Lower lobe of right lung (tissue), 2 donors: ENCODE results near the gene DCUN1D3. TPM values are rescaled to one million over a fixed set of nuclear protein-coding genes. Genes with fewer than 3 reads are reported as not detected.
A peak's percentile ranks its signal among the peaks of the same experiment; 100 is the strongest.

Experiments used
- ATAC-seq, 2 donors: fragments of 200-7000 bp; cut with Tn5 transposase; one replicate each; pipeline ENCODE4 v1.9.1; 2020 to 2022; ENCODE audit warnings: mild to moderate bottlenecking in 2 of 2, moderate library complexity in 2 of 2
- DNase-seq: peaks from one replicate; pipeline ENCODE4 v3.0.0-alpha.2; 2020
- H3K27ac ChIP-seq: fragments of 200-600 bp; one replicate; pipeline ENCODE4 v1.8.0; 2022
- H3K27me3 ChIP-seq: fragments of 200-600 bp; one replicate; pipeline ENCODE4 v1.8.0; 2022; ENCODE audit warnings: low read depth
- H3K36me3 ChIP-seq: fragments of 200-600 bp; one replicate; pipeline ENCODE4 v1.8.0; 2022; ENCODE audit warnings: mild to moderate bottlenecking
- H3K4me1 ChIP-seq: fragments of 200-600 bp; one replicate; pipeline ENCODE4 v1.8.0; 2022
- H3K4me3 ChIP-seq: fragments of 200-600 bp; one replicate; pipeline ENCODE4 v1.8.0; 2022; ENCODE audit warnings: mild to moderate bottlenecking
- H3K9me3 ChIP-seq: fragments of 200-600 bp; one replicate; pipeline ENCODE4 v1.8.0; 2022
- CTCF ChIP-seq: fragments of 200-600 bp; IDR thresholded peaks from one replicate; pipeline ENCODE4 v1.8.0; 2022; ENCODE audit warnings: antibody characterized with exemption, mild to moderate bottlenecking
- intact Hi-C: fragments of 100-400 bp; cut with DNase I; formaldehyde crosslinking; loops from one replicate; pipeline ENCODE4 v1.11.0; 2022
- total RNA-seq: library from RNA; stranded (reverse); fragmentation: NEBNext Ultra II Directional; extraction: Animal tissue kit (Norgen Biotek cat#: 25700); gene quantifications from one replicate; pipeline ENCODE4 v1.2.1, GENCODE V29; 2021
- donor health status: DM: no; HTN: yes; CAD: no; lungs with severe emphysema.

DCUN1D3 gene
- total RNA-seq, 1 donor from 2014 or later, result 20.7 TPM

GRCh38 chr16:20886320-20886719 is 13.8 kb downstream of the DCUN1D3 start:
- TF ChIP-seq CTCF, result no peak
- no peak for DNase-seq
- Histone ChIP-seq H3K4me1 (peaks cover 57% of the 10 kb centered on the region), H3K9me3 (no peaks in the 10 kb centered on the region), H3K36me3 (no peaks in the 10 kb centered on the region), H3K4me3 (no peak overlapping the region), H3K27me3 (no peaks in the 10 kb centered on the region), H3K27ac (no peak overlapping the region)
- ATAC-seq, result no peak
- intact Hi-C loops, result no loop called here

DNA sequence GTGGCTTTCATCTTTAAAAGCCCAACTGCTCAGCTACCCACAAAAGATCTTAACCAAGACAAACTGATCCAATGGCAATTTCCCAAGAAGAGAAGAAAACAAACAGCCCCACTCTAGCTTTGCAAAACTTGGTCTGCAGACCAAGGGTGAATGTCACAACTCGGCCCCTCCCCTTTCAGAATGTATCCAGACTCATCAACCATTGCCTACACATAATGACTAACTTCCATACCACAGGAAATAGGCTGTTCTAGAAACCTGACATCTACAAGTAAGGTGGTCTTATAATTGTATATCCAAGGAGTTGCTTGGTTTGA is 16.0 kb downstream of the DCUN1D3 start:
- DNase-seq (no peak), ATAC-seq (no peak)
- Histone ChIP-seq H3K9me3 (no peaks in the 10 kb centered on the region), H3K27me3 (no peaks in the 10 kb centered on the region), H3K27ac (no peak overlapping the region), H3K4me3 (no peak overlapping the region), H3K4me1 (peaks cover 62% of the 10 kb centered on the region), H3K36me3 (no peaks in the 10 kb centered on the region)
- no peak for TF ChIP-seq CTCF
- intact Hi-C loops, result no loop called here

DNA sequence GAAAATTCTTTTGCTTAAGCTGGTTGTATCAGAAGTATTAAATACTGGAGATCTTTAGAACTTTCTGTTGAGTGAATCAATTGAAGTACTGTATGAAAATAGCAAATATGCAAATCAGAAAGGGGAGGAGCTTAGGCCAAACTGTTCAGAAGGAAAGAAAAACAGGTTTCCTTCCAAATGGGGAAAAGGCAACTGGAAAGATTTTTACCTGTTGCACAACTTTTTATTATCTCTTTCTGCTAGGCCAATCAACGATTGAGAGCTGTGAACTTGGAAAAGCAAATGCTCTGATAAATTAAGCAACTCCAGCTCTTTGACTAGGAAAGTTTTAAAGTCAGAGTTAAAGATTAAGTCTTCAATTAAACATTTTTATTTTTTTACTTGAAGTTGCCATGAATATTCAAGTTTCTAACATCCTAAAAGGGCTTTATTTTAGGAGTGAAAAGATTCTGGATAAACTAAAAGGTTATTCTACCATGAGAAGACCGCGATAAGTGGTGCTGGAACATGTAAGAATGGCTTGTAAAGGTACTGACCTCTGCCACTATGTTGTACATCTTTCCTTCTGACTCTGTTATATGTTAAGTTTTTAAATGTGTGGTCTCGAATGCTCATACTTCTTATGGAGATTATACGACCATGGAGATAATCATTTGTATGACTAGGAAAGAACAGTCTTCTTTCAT is 16.5 kb downstream of the DCUN1D3 start:
- DNase-seq (no peak), ATAC-seq (no peak)
- Histone ChIP-seq H3K36me3 (no peaks in the 10 kb centered on the region), H3K27ac (no peak overlapping the region), H3K4me3 (no peak overlapping the region), H3K4me1 (peaks cover 65% of the 10 kb centered on the region), H3K9me3 (no peaks in the 10 kb centered on the region), H3K27me3 (no peaks in the 10 kb centered on the region)
- intact Hi-C loops, result no loop called here
- no peak for TF ChIP-seq CTCF

- Histone ChIP-seq H3K36me3 (no peaks in the 10 kb centered on the region), H3K4me1 (peaks cover 69% of the 10 kb centered on the region), H3K4me3 (no peak overlapping the region), H3K27me3 (no peaks in the 10 kb centered on the region), H3K9me3 (no peaks in the 10 kb centered on the region), H3K27ac (peak overlapping the region; percentile 60)
- ATAC-seq (peak; percentile 28 to 41), DNase-seq (no peak)
- no peak for TF ChIP-seq CTCF
- intact Hi-C loops, result no loop called here
Measured at GRCh38 chr16:20881503-20881878, 18.7 kb downstream of the DCUN1D3 start.

DNA sequence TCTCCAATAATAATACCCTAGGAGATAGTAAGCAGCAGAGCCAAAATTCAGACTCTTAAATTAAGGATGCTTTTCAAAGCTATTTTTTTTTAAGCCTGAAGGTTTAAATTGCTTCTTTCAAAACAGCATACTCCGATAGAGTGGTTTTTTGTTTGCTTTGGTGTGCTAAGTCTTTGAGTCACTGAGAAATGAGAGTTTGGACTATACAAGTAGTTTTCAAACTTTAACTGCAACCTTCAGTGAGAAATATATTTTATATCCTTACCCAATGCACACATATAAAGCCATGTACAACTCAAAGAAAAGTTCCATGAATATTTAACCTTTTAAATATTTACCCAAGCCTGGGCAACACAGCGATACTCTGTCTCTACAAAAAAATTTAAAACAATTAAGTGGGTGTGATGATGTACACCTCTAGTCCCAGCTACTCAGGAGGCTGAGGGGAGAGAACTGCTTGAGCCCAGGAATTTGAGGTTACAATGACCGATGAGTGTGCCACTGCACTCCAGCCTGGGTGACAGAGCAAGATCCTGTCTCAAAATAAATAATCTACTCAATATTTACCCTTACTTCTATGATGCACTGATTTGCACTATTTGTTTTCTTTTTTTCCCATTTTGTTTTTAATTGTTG is 19.2 kb downstream of the DCUN1D3 start:
- Histone ChIP-seq H3K9me3 (no peaks in the 10 kb centered on the region), H3K4me1 (peaks cover 69% of the 10 kb centered on the region), H3K36me3 (no peaks in the 10 kb centered on the region), H3K27me3 (no peaks in the 10 kb centered on the region), H3K4me3 (no peak overlapping the region), H3K27ac (peak overlapping the region; percentile 60)
- no peak for DNase-seq
- intact Hi-C loops, result no loop called here
- peak; percentile 66 to 73 for ATAC-seq
- no peak for TF ChIP-seq CTCF
